Upper lobe of left lung (tissue), 6 donors: ENCODE data around the gene PRKCA. TPM values are rescaled to one million over a fixed set of nuclear protein-coding genes. Genes with fewer than 3 reads are reported as not detected.

Experiments used
- ATAC-seq, 2 donors: fragments of 200-7000 bp; cut with Tn5 transposase; one replicate each; pipeline ENCODE4 v1.9.1; 2022; ENCODE audit warnings: mild to moderate bottlenecking in 2 of 2, moderate library complexity in 2 of 2; ENCODE audit not compliant: low FRiP score in 2 of 2
- DNase-seq, 2 donors: peaks; one replicate each; pipeline ENCODE4 v3.0.0-alpha.2; 2019 to 2020
- H3K27ac ChIP-seq, 4 donors: fragments of 200-600 bp; sonication (generic); one replicate each; pipeline ENCODE4 v1.5.1; 2016 to 2019
- H3K27me3 ChIP-seq, 4 donors: fragments of 200-600 bp; sonication (generic); one replicate each; pipeline ENCODE4 v1.5.1; 2017 to 2019
- H3K36me3 ChIP-seq, 4 donors: fragments of 200-600 bp; sonication (generic); one replicate each; pipeline ENCODE4 v1.5.1; 2016 to 2019
- H3K4me1 ChIP-seq, 4 donors: fragments of 200-600 bp; sonication (generic); one replicate each; pipeline ENCODE4 v1.5.1; 2018 to 2019
- H3K4me3 ChIP-seq, 4 donors: fragments of 200-600 bp; sonication (generic); one replicate each; pipeline ENCODE4 v1.5.1; 2017 to 2019; ENCODE audit warnings: mild to moderate bottlenecking in 2 of 4, moderate library complexity in 1 of 4
- H3K9me3 ChIP-seq, 4 donors: fragments of 200-600 bp; sonication (generic); one replicate each; pipeline ENCODE4 v1.5.1; 2018 to 2019
- CTCF ChIP-seq, 6 experiments: fragments of 450-650 bp in 4 of 6; fragments of 200-600 bp in 2 of 6; sonication (generic) in 2 of 6; IDR thresholded peaks; one replicate each; pipeline ENCODE4 v1.5.1; 2016 to 2019; ENCODE audit warnings: antibody characterized with exemption in 6 of 6
- EP300 ChIP-seq, 4 donors: sonication (generic); formaldehyde crosslinking; IDR thresholded peaks; one replicate each; pipeline ENCODE4 v1.5.1; 2017; ENCODE audit warnings: antibody characterized with exemption in 4 of 4, control low read depth in 2 of 4
- POLR2A ChIP-seq, 4 donors: fragments of 450-650 bp; IDR thresholded peaks; one replicate each; pipeline ENCODE4 v1.5.1; 2016 to 2017; ENCODE audit warnings: antibody characterized with exemption in 4 of 4, mild to moderate bottlenecking in 2 of 4
- POLR2AphosphoS5 ChIP-seq, 2 donors: sonication (generic); formaldehyde crosslinking; IDR thresholded peaks; one replicate each; pipeline ENCODE4 v1.5.1; 2017; ENCODE audit warnings: antibody characterized with exemption in 2 of 2
- WGBS, 2 donors: methylation state at CpG; one replicate each; pipeline ENCODE4 v1.1.5; 2017 to 2018; 5-methylcytosine and 5-hydroxymethylcytosine counted together
- total RNA-seq, 6 donors: library from RNA; depleted of rRNA in 4 of 6; stranded (reverse); fragments of >200 nt in 4 of 6; gene quantifications; one replicate each; pipeline versions ENCODE4 v1.1.0 to v1.2.1, GENCODE V29; 2016 to 2021
- donor health status: DM: no; HTN: no; CAD: no; lungs with moderate emphysema.
- donor health status: DM: no; HTN: yes; CAD: no; lungs with severe emphysema.

The PRKCA gene
- total RNA-seq, 6 donors from 2014 or later, result 10.9 to 29.3 (median 18.0) TPM

- no peak for ATAC-seq
- no peak for DNase-seq
- no peak overlapping the region for H3K27ac ChIP-seq
- 91 to 92% methylated on average over 3 of the region's 3 CpGs for WGBS, 2 donors
- no peak overlapping the region for H3K4me3 ChIP-seq
- H3K27me3 ChIP-seq, result no peaks in the 10 kb centered on the region
- no peaks in the 10 kb centered on the region for H3K36me3 ChIP-seq
- TF ChIP-seq CTCF (IDR thresholded peaks at IDR 0.05) (no peak), EP300 (IDR thresholded peaks at IDR 0.05) (no peak), POLR2A (IDR thresholded peaks at IDR 0.05) (no peak), POLR2AphosphoS5 (IDR thresholded peaks at IDR 0.05) (no peak)
- H3K9me3 ChIP-seq, result no peaks in the 10 kb centered on the region
- peaks cover 7 to 22% (median 10%) of the 10 kb centered on the region in 4 donors for H3K4me1 ChIP-seq
Measured at GRCh38 chr17:66511135-66511534, 208.7 kb downstream of the PRKCA start.

GRCh38 chr17:66514227-66514806 is 211.9 kb downstream of the PRKCA start:
- ATAC-seq, result no peak
- Histone ChIP-seq H3K27ac (no peak overlapping the region), H3K4me1 (peaks cover 0 to 5% (median 1%) of the 10 kb centered on the region in 4 donors), H3K9me3 (no peaks in the 10 kb centered on the region), H3K4me3 (no peak overlapping the region), H3K36me3 (no peaks in the 10 kb centered on the region), H3K27me3 (no peaks in the 10 kb centered on the region)
- TF ChIP-seq EP300 (IDR thresholded peaks at IDR 0.05), result no peak
- no peak for TF ChIP-seq CTCF (IDR thresholded peaks at IDR 0.05)
- TF ChIP-seq POLR2A (IDR thresholded peaks at IDR 0.05), result no peak
- TF ChIP-seq POLR2AphosphoS5 (IDR thresholded peaks at IDR 0.05), result no peak
- WGBS, 2 donors, result 81 to 87% methylated on average over 11 of the region's 11 CpGs
- no peak for DNase-seq

GRCh38 chr17:66515974-66516373 is 213.6 kb downstream of the PRKCA start:
- H3K4me1 ChIP-seq, result no peaks in the 10 kb centered on the region
- WGBS, 2 donors, result 75 to 77% methylated on average over 4 of the region's 4 CpGs
- no peaks in the 10 kb centered on the region for H3K9me3 ChIP-seq
- H3K4me3 ChIP-seq, result no peak overlapping the region
- no peaks in the 10 kb centered on the region for H3K36me3 ChIP-seq
- no peak for ATAC-seq
- no peak for TF ChIP-seq POLR2AphosphoS5 (IDR thresholded peaks at IDR 0.05)
- TF ChIP-seq EP300 (IDR thresholded peaks at IDR 0.05), result no peak
- no peak for TF ChIP-seq CTCF (IDR thresholded peaks at IDR 0.05)
- DNase-seq, result no peak
- no peak overlapping the region for H3K27ac ChIP-seq
- H3K27me3 ChIP-seq, result no peaks in the 10 kb centered on the region

GRCh38 chr17:66517336-66518009 is 215.1 kb downstream of the PRKCA start:
- 78 to 81% methylated on average over 9 of the region's 9 CpGs for WGBS, 2 donors
- Histone ChIP-seq H3K27me3 (no peaks in the 10 kb centered on the region), H3K4me3 (no peak overlapping the region), H3K27ac (no peak overlapping the region), H3K36me3 (no peaks in the 10 kb centered on the region), H3K4me1 (no peaks in the 10 kb centered on the region), H3K9me3 (no peaks in the 10 kb centered on the region)
- ATAC-seq (no peak), DNase-seq (no peak)
- no peak for TF ChIP-seq CTCF (IDR thresholded peaks at IDR 0.05)
- no peak for TF ChIP-seq POLR2AphosphoS5 (IDR thresholded peaks at IDR 0.05)
- TF ChIP-seq POLR2A (IDR thresholded peaks at IDR 0.05), result no peak
- TF ChIP-seq EP300 (IDR thresholded peaks at IDR 0.05), result no peak

- no peak for DNase-seq
- no peaks in the 10 kb centered on the region for H3K36me3 ChIP-seq
- TF ChIP-seq POLR2AphosphoS5 (IDR thresholded peaks at IDR 0.05) (no peak), POLR2A (IDR thresholded peaks at IDR 0.05) (no peak), EP300 (IDR thresholded peaks at IDR 0.05) (no peak), CTCF (IDR thresholded peaks at IDR 0.05) (no peak)
Measured at GRCh38 chr17:66518108-66518507, 215.7 kb downstream of the PRKCA start.

More at GRCh38 chr17:66518108-66518507, 215.7 kb downstream of the PRKCA start:
- Histone ChIP-seq H3K27me3 (no peaks in the 10 kb centered on the region), H3K4me1 (no peaks in the 10 kb centered on the region), H3K9me3 (no peaks in the 10 kb centered on the region), H3K27ac (no peak overlapping the region), H3K4me3 (no peak overlapping the region)
- WGBS, 2 donors, result 77 to 79% methylated on average over 4 of the region's 4 CpGs
- no peak for ATAC-seq
